Heart right ventricle (tissue), 16 donors: ENCODE results near the gene AKAP13. TPM values are rescaled to one million over a fixed set of nuclear protein-coding genes. Genes with fewer than 3 reads are reported as not detected.

Experiments used
- ATAC-seq, 8 donors: fragments of 200-7000 bp; cut with Tn5 transposase; one replicate each; pipeline ENCODE4 v1.9.1; 2020; ENCODE audit warnings: mild to moderate bottlenecking in 8 of 8, moderate library complexity in 8 of 8, moderate number of reproducible peaks in 1 of 8
- DNase-seq, 2 donors: peaks; one replicate each; pipeline ENCODE4 v3.0.0-alpha.2; 2020
- H3K27ac ChIP-seq, 10 donors: fragments of 200-600 bp; sonication (generic) in 2 of 10; one replicate each; pipeline versions ENCODE4 v1.5.0 to v1.8.0; 2020 to 2022; ENCODE audit warnings: mild to moderate bottlenecking in 3 of 10
- H3K27me3 ChIP-seq, 7 donors: fragments of 200-600 bp; one replicate each; pipeline ENCODE4 v1.8.0; 2021 to 2022; ENCODE audit warnings: mild to moderate bottlenecking in 2 of 7
- H3K36me3 ChIP-seq, 9 donors: fragments of 200-600 bp; sonication (generic) in 1 of 9; one replicate each; pipeline versions ENCODE4 v1.5.0 to v1.8.0; 2020 to 2022; ENCODE audit warnings: mild to moderate bottlenecking in 2 of 9
- H3K4me1 ChIP-seq, 9 donors: fragments of 200-600 bp; sonication (generic) in 1 of 9; one replicate each; pipeline versions ENCODE4 v1.5.0 to v1.8.0; 2020 to 2022; ENCODE audit warnings: mild to moderate bottlenecking in 4 of 9
- H3K4me3 ChIP-seq, 10 donors: fragments of 200-600 bp; sonication (generic) in 2 of 10; one replicate each; pipeline versions ENCODE4 v1.5.0 to v1.8.0; 2020 to 2022; ENCODE audit warnings: mild to moderate bottlenecking in 7 of 10, moderate library complexity in 2 of 10
- H3K9me3 ChIP-seq, 11 donors: fragments of 200-600 bp in 10 of 11; sonication (generic) in 2 of 11; one replicate each; pipeline versions ENCODE4 v1.5.0 to v1.8.0; 2013 to 2022; ENCODE audit warnings: mild to moderate bottlenecking in 2 of 11, control low read depth in 1 of 11, moderate library complexity in 1 of 11
- WGBS, 2 donors: extraction: QIAGEN DNeasy Blood & Tissue Kit; methylation state at CpG; one replicate each; pipeline ENCODE4 v1.1.7; 2013; ENCODE audit warnings: inconsistent platforms in 1 of 2; 5-methylcytosine and 5-hydroxymethylcytosine counted together
- intact Hi-C, 10 donors: fragments of 100-400 bp; cut with DNase I; formaldehyde crosslinking; loops; one replicate each; pipeline versions ENCODE4 v1.11.1 to v1.14.2; 2022
- polyA plus RNA-seq, 2 donors: library from polyadenylated mRNA; stranded (reverse); fragments of 200-250 nt; gene quantifications; one replicate each; pipeline ENCODE4 v1.2.3, GENCODE V29; 2013
- total RNA-seq, 10 donors: library from RNA; stranded (reverse); fragmentation: NEBNext Ultra II Directional in 3 of 10; extraction: Animal tissue kit (Norgen Biotek cat#: 25700) in 3 of 10; gene quantifications; one replicate each; pipeline versions ENCODE4 v1.2.1 to v1.2.4, GENCODE V29; 2021 to 2023
- TF ChIP-seq, protein P1 (sequence below), 9 donors: fragments of 200-600 bp; sonication (generic) in 2 of 9; IDR thresholded peaks; one replicate each; pipeline versions ENCODE4 v1.5.0 to v1.8.0; 2021 to 2022; ENCODE audit warnings: antibody characterized with exemption in 9 of 9, mild to moderate bottlenecking in 5 of 9, moderate library complexity in 1 of 9
- donor health status: Arrhythmogenic right ventricular cardiomyopathy.
- donor health status: ischemic (EF 13 %, LVEDD 7.1; RV severe dilation, severe dysfunction).
- donor health status: healthy with polysubstance abuse.
- donor health status: DM: no; HTN: yes; CAD: no.
- donor health status: DM: no; HTN: no; CAD: no.
- donor health status: ischemic (EF 25% LVEDD 6.9; RV normal size, moderate dysfunction).
- donor health status: ischemic (EF 25% LVEDD 5.7; RV mildly dilated, moderate dysfunction).
- donor health status: healthy.
- donor health status: DM: yes; HTN: yes; CAD: no.
- donor health status: Ischemic cardiomyopathy.
- donor health status: ischemic (EF 35%, LVEDD 5.7; RV mildly dilated, moderate dysfunction).
- donor health status: nonischemic (EF 11% LVEDD 7.7; RV severe dilation, severe dysfunction).
- donor health status: DM: yes; HTN: yes; CAD: no.
- donor health status: PGD.
- donor health status: ischemic (EF 29% LVEDD 5.4; RV normal size, mild dysfunction).
- donor health status: nonischemic (EF 23%, LVEDD 6.1; RV moderate dilation, normal function).

The AKAP13 gene
- total and polyA plus RNA-seq, 12 donors, result 89.3 to 645 (median 480) TPM

DNA sequence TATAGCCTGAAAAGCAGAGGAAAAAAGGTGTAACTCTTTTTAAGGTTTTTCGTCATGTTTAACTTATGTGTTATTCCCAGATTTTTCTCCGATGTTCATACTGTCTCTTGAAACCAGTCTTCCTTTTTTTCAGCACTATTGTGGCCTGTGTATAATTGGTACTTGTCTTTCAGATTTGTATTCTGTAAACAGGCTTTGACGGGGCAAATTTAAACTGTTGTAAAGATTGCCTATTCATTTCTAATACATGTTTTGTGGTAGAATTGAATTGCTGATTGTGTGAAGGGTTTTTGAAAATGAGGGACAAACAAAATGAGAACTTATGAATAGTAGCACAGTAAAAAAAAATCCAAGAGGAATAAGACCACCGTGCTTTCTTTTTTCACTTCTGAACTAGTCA is 33.6 kb downstream of the AKAP13 start:
- Histone ChIP-seq H3K27ac (peak overlapping the region in 7 of 10 donors; percentile 26 to 78 (median 59)), H3K9me3 (no peaks in the 10 kb centered on the region), H3K27me3 (no peaks in the 10 kb centered on the region), H3K4me1 (peaks cover 3 to 88% (median 46%) of the 10 kb centered on the region in 9 donors), H3K4me3 (peak overlapping the region in 1 of 10 donors; percentile 31), H3K36me3 (peaks cover 0 to 6% (median 0%) of the 10 kb centered on the region in 9 donors)
- DNase-seq (no peak), ATAC-seq (no peak)
- TF ChIP-seq, protein P1, sequence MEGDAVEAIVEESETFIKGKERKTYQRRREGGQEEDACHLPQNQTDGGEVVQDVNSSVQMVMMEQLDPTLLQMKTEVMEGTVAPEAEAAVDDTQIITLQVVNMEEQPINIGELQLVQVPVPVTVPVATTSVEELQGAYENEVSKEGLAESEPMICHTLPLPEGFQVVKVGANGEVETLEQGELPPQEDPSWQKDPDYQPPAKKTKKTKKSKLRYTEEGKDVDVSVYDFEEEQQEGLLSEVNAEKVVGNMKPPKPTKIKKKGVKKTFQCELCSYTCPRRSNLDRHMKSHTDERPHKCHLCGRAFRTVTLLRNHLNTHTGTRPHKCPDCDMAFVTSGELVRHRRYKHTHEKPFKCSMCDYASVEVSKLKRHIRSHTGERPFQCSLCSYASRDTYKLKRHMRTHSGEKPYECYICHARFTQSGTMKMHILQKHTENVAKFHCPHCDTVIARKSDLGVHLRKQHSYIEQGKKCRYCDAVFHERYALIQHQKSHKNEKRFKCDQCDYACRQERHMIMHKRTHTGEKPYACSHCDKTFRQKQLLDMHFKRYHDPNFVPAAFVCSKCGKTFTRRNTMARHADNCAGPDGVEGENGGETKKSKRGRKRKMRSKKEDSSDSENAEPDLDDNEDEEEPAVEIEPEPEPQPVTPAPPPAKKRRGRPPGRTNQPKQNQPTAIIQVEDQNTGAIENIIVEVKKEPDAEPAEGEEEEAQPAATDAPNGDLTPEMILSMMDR (IDR thresholded peaks at IDR 0.05), result no peak
- intact Hi-C loops, result loop anchor here in 6 of 10 donors (5.0 to 10.0 kb wide), 4 partner anchors 79 to 119 kb away; no protein-coding TSS in a partner anchor
- WGBS, 2 donors, result 59 to 68% methylated on average over 4 of the region's 4 CpGs

DNA sequence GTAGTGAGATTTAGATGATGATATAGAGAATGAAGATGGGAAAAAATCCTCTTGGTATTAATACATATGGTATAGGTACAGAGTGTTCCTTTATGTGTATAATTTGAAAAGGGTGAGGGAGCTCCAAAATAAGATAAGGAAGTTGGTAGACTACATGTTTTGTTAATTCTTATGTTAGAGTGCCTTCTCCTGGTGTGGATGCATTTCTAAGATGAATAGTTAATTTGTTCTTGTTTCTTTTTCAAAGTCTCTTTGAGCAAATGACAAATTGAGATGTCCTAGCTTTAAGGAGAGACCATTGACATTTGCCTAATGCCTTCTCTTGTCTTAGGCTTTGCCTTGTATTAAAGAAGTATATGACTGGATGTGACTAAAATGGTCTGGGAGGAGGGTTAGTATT is 34.1 kb downstream of the AKAP13 start:
- H3K27ac ChIP-seq, result peak overlapping the region in 6 of 10 donors; percentile 26 to 78 (median 62)
- intact Hi-C loops, result loop anchor here in 6 of 10 donors (5.0 to 10.0 kb wide), 4 partner anchors 80 to 120 kb away; no protein-coding TSS in a partner anchor
- TF ChIP-seq, protein P1 (IDR thresholded peaks at IDR 0.05), result peak in 5 of 9 donors; percentile 32 to 51 (median 42)

DNA sequence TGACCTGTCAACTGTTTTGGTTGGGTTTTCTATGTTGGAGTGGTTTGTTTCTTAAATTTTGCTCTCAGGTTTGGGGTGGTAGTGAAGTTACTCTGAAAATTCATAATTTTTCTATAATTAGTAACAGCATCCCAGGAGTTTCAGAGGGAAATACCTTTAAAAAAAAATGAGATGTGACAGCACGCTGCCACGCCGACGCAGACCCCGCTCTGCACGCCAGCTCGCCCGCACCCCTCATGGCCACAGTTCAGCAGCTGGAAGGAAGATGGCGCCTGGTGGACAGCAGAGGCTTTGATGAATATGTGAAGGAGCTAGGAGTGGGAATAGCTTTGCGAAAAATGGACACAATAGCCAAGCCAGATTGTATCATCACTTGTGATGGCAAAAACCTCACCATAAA is 34.6 kb downstream of the AKAP13 start:
- DNase-seq, result no peak
- ATAC-seq, result no peak
- Histone ChIP-seq H3K27me3 (no peaks in the 10 kb centered on the region), H3K4me3 (no peak overlapping the region), H3K9me3 (no peaks in the 10 kb centered on the region), H3K36me3 (peaks cover 0 to 6% (median 0%) of the 10 kb centered on the region in 9 donors), H3K27ac (peak overlapping the region in 2 of 10 donors; percentile 67 to 71), H3K4me1 (peaks cover 3 to 96% (median 46%) of the 10 kb centered on the region in 9 donors)
- intact Hi-C loops, result loop anchor here in 6 of 10 donors (5.0 to 10.0 kb wide), 4 partner anchors 80 to 120 kb away; no protein-coding TSS in a partner anchor
- TF ChIP-seq, protein P1 (IDR thresholded peaks at IDR 0.05), result no peak
- WGBS, 2 donors, result 91 to 96% methylated on average over 10 of the region's 10 CpGs

More for the DNA sequence above, 34.1 kb downstream of the AKAP13 start:
- Histone ChIP-seq H3K4me1 (peaks cover 3 to 93% (median 46%) of the 10 kb centered on the region in 9 donors), H3K27me3 (no peaks in the 10 kb centered on the region), H3K4me3 (peak overlapping the region in 1 of 10 donors; percentile 31), H3K36me3 (peaks cover 0 to 6% (median 0%) of the 10 kb centered on the region in 9 donors), H3K9me3 (no peaks in the 10 kb centered on the region)
- no peak for DNase-seq
- peak in 5 of 8 donors; percentile 22 to 60 (median 34) for ATAC-seq

DNA sequence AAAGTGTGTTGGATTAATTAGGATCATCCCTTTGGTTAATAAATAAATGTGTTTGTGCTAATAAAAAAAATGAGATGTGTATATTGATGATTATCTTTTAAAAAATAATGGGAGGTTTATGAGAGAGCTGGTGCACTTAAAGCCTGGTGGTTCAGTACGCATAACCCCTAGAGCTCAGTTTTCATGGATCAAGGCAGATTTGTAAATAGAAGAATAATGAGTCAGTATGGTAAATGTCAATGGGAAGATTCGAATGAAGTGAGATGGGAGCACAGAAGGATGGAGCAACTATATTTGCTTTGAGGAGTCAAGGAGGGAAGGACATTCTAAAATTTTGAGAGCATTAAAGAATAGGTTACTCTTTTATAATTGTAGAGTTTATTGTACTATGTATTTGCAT is 35.4 kb downstream of the AKAP13 start:
- no peaks in the 10 kb centered on the region for H3K27me3 ChIP-seq
- WGBS, 2 donors, result 78 to 85% methylated on average over 2 of the region's 2 CpGs
- ATAC-seq (no peak), DNase-seq (no peak)
- intact Hi-C loops, result loop anchor here in 4 of 10 donors (5.0 to 10.0 kb wide), 3 partner anchors 81 to 121 kb away; no protein-coding TSS in a partner anchor
- H3K4me3 ChIP-seq, result no peak overlapping the region
- no peak overlapping the region for H3K27ac ChIP-seq
- peaks cover 3 to 92% (median 46%) of the 10 kb centered on the region in 9 donors for H3K4me1 ChIP-seq
- H3K36me3 ChIP-seq, result peaks cover 0 to 6% (median 0%) of the 10 kb centered on the region in 9 donors
- TF ChIP-seq, protein P1 (IDR thresholded peaks at IDR 0.05), result no peak
- H3K9me3 ChIP-seq, result no peaks in the 10 kb centered on the region
